NB4 (cell line): Measurements from ENCODE around the gene CHAD.

Source experiments
- DNase-seq: peaks from one replicate; pipeline ENCODE4 v3.0.0; 2010; ENCODE audit warnings: low read depth
- H3K4me3 ChIP-seq: one replicate; pipeline ENCODE4 v1.5.1; 2011; ENCODE audit warnings: mild to moderate bottlenecking, low read depth, low read length, moderate library complexity
- CTCF ChIP-seq: IDR thresholded peaks from one replicate; pipeline ENCODE4 v1.5.1; 2012; ENCODE audit warnings: low read depth, low read length
- MAX ChIP-seq: IDR thresholded peaks from 2 replicates; pipeline ENCODE4 v1.6.1; 2011; ENCODE audit warnings: low read depth, low read length
- MYC ChIP-seq: IDR thresholded peaks from 2 replicates; pipeline ENCODE4 v1.6.1; 2011; ENCODE audit warnings: low read depth, low read length
- POLR2A ChIP-seq: IDR thresholded peaks from 2 replicates; pipeline ENCODE4 v1.6.1; 2011; ENCODE audit warnings: mild to moderate bottlenecking; ENCODE audit not compliant: insufficient read length; ENCODE audit errors: extremely low read depth

Gene CHAD

GRCh38 chr17:50505591-50506130, 37.0 kb upstream of the CHAD start:
- no peak for TF ChIP-seq MYC
- no peak for TF ChIP-seq CTCF
- TF ChIP-seq POLR2A, result no peak
- no peak for TF ChIP-seq MAX
- no peak overlapping the region for H3K4me3 ChIP-seq
- no peak for DNase-seq

GRCh38 chr17:50502301-50502990, 33.8 kb upstream of the CHAD start:
- no peak overlapping the region for H3K4me3 ChIP-seq
- DNase-seq, result no peak
- TF ChIP-seq POLR2A (no peak), MYC (no peak)

- peak; percentile 36 for DNase-seq
- no peak for TF ChIP-seq MAX
- TF ChIP-seq CTCF, result peak; percentile 36
- H3K4me3 ChIP-seq, result no peak overlapping the region
Measured at GRCh38 chr17:50501054-50501453, 32.4 kb upstream of the CHAD start.

GRCh38 chr17:50499721-50500120, 31.0 kb upstream of the CHAD start:
- no peak overlapping the region for H3K4me3 ChIP-seq
- no peak for DNase-seq
- TF ChIP-seq CTCF, result no peak

GRCh38 chr17:50499270-50499669, 30.6 kb upstream of the CHAD start:
- no peak overlapping the region for H3K4me3 ChIP-seq
- no peak for DNase-seq
- TF ChIP-seq CTCF (no peak), MYC (no peak), POLR2A (no peak), MAX (no peak)

GRCh38 chr17:50498021-50498874, 29.6 kb upstream of the CHAD start:
- TF ChIP-seq CTCF (no peak), POLR2A (no peak), MAX (no peak), MYC (no peak)
- H3K4me3 ChIP-seq, result no peak overlapping the region
- no peak for DNase-seq
